ENCODE results near the gene JMJD1C.

The JMJD1C gene

DNA sequence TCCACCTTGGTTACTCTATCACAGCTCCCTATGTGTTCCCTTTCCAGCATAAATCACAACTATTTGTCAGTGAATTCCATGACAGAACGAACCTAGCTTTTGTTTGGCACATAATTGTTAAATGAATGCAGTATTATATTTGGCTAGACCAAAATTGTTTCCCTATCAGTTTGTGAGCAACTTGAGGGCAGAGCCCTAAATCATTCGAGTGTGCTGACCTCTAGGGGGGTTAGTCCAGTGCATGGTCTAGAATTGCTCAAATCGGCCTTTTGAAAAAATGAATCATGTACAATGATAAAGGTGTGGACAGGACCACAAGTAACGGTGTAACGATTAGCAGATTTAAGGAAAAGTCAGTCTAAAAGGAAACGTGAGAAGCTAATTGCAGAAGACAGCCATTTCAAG, 333.1 kb downstream of the JMJD1C start:
- no peak for DNase-seq (ENCODE audit: low read depth in 2 of 2)

GRCh38 chr10:63129888-63130287, 335.9 kb downstream of the JMJD1C start:
- DNase-seq (ENCODE audit: low read depth in 2 of 2): no peak

GRCh38 chr10:63128443-63128842, 337.3 kb downstream of the JMJD1C start:
- no peak for DNase-seq (ENCODE audit: low read depth in 2 of 2)

DNA sequence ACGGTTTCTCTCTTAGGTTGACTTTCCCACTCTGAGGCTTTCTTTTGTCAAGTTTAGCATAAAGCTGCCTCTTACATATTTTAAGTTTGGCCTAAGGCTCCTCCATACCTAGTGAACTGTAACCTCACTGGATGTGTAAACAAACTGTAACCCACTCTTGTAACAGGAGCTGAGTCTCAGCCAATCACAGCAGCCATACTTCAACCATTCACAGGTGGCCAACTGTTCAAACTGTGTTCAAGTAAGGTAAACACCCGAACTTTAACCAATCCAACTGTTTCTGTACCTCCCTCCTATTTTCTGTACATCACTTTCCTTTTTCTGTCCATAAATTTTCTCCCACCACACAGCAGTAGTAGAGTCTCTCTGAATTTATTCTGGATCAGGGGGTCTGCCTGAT, 340.3 kb downstream of the JMJD1C start:
- no peak for DNase-seq (ENCODE audit: low read depth in 2 of 2)

DNA sequence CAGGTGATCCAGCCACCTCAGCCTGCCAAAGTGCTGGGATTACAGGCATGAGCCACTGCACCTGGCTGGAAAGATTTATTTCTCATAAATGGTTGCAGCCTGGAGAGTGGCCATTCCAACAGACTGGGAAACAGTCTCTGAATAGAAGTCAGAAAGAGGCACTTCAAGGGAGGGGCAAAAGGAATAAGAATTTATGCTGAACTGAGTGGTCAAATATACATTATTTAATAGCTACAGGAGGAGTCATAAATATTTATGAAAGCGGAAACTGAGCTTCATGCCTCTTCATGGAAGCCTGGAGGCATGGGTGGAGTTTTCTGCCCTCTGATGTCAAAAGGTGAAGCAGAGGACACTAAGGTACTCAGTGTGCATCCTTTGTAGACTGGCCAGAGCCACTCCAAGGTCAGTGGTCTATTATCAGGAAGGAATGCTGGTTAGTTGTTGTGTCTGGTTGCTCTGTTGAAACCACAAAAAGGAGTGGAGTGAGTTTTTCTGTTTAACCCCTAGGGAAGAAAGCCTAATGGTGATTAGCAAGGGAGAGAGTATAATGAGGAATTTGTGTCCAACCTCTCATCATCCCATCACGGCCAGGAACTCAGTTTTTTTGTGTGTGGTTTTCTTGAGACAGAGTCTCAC, 341.9 kb downstream of the JMJD1C start:
- DNase-seq (ENCODE audit: low read depth in 2 of 2): no peak

DNA sequence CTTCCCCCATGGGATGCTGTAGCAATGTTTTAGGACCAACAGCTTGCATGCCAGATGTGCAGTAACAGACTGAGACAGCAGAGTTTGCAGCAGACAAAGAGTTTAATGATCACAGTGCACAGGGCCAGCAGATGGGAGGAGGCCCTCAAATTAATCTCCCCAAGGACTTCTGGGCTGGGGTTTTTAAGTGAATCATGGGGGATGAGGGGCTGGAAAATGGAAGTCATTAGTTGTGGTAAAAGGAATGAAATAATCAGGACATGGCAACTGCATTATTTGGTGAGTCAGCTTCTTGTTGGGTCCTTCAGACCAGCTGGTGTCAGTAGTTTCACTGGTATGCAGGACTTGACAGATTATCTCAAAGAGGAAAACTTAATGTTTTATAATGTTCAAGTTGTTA, 345.2 kb downstream of the JMJD1C start:
- no peak for DNase-seq (ENCODE audit: low read depth in 2 of 2)

GRCh38 chr10:63119041-63119440, 346.7 kb downstream of the JMJD1C start:
- no peak for DNase-seq (ENCODE audit: low read depth in 2 of 2)
